HEK293 (cell line): ENCODE measurements around the gene RABEP2.
A peak's percentile ranks its signal among the peaks of the same experiment; 100 is the strongest.

ENCODE experiments used
- CTCF ChIA-PET: fragments of 350-600 bp; formaldehyde crosslinking; extraction: SDS; loops from one replicate; lab custom pipeline; 2021; ENCODE audit warnings: antibody characterized with exemption; lab: Yijun Ruan, JAX
- POLR2A ChIA-PET: fragments of 300-600 bp; formaldehyde crosslinking; extraction: SDS; loops from one replicate; lab custom pipeline; 2020; ENCODE audit warnings: antibody characterized with exemption, inconsistent platforms; lab: Yijun Ruan, JAX
- H3K27ac ChIP-seq: fragments of 200-500 bp; sonication (Bioruptor generic); 2 replicates; pipeline ENCODE4 v1.5.1; 2014; ENCODE audit warnings: low read depth, low read length, control low read depth, inconsistent platforms; ENCODE audit errors: extremely low read depth
- H3K36me3 ChIP-seq, 2 experiments: fragments of 200-500 bp in 1 of 2; sonication (Bioruptor generic) in 1 of 2; 1 replicate in 1 of 2; 2 replicates in 1 of 2; pipeline ENCODE4 v1.5.1; 2014 to 2017; ENCODE audit warnings: inconsistent platforms in 2 of 2, low read length in 2 of 2; ENCODE audit not compliant: control insufficient read depth in 2 of 2, insufficient read depth in 1 of 2
- H3K4me1 ChIP-seq: fragments of 200-500 bp; sonication (Bioruptor generic); 2 replicates; pipeline ENCODE4 v1.5.1; 2014; ENCODE audit warnings: mild to moderate bottlenecking, low read length, inconsistent platforms; ENCODE audit not compliant: control insufficient read depth, insufficient read depth
- H3K4me3 ChIP-seq: 2 replicates; pipeline ENCODE4 v1.5.1; 2011; ENCODE audit warnings: low read depth, mild to moderate bottlenecking, control low read depth, low read length, moderate library complexity
- H3K9me3 ChIP-seq: fragments of 200-500 bp; sonication (Bioruptor generic); 2 replicates; pipeline ENCODE4 v1.5.1; 2014; ENCODE audit warnings: low read depth, low read length, inconsistent platforms; ENCODE audit not compliant: control insufficient read depth, insufficient read depth
- ATF2 ChIP-seq: fragments of 450-650 bp; formaldehyde crosslinking; IDR thresholded peaks from 2 replicates; pipeline ENCODE4 v1.5.1; 2016; ENCODE audit warnings: missing biosample characterization, missing genetic modification characterization, low read depth
- FEZF1 ChIP-seq: fragments of 450-650 bp; formaldehyde crosslinking; IDR thresholded peaks from 2 replicates; pipeline ENCODE4 v1.5.1; 2016; ENCODE audit warnings: missing biosample characterization, missing genetic modification characterization
- GFI1B ChIP-seq: fragments of 450-650 bp; formaldehyde crosslinking; IDR thresholded peaks from 2 replicates; pipeline ENCODE4 v1.5.1; 2016; ENCODE audit warnings: missing biosample characterization, missing genetic modification characterization
- HOXA7 ChIP-seq: sonication (generic); formaldehyde crosslinking; IDR thresholded peaks from 2 replicates; pipeline ENCODE4 v1.8.1; 2022; ENCODE audit warnings: missing genetic modification reagents, borderline replicate concordance
- INSM2 ChIP-seq: fragments of 450-650 bp; formaldehyde crosslinking; IDR thresholded peaks from 2 replicates; pipeline ENCODE4 v1.5.1; 2016; ENCODE audit warnings: missing biosample characterization, missing genetic modification characterization
- KLF17 ChIP-seq: fragments of 450-650 bp; formaldehyde crosslinking; IDR thresholded peaks from 2 replicates; pipeline ENCODE4 v1.5.1; 2016; ENCODE audit warnings: missing biosample characterization, missing genetic modification characterization
- SP2 ChIP-seq: fragments of 450-650 bp; formaldehyde crosslinking; IDR thresholded peaks from 2 replicates; pipeline ENCODE4 v1.5.1; 2016; ENCODE audit warnings: missing biosample characterization, missing genetic modification characterization
- ZBTB20 ChIP-seq: fragments of 450-650 bp; formaldehyde crosslinking; IDR thresholded peaks from 2 replicates; pipeline ENCODE4 v1.5.1; 2016; ENCODE audit warnings: missing biosample characterization, missing genetic modification characterization
- ZBTB6 ChIP-seq: fragments of 450-650 bp; formaldehyde crosslinking; IDR thresholded peaks from 2 replicates; pipeline ENCODE4 v1.5.1; 2017; ENCODE audit warnings: missing biosample characterization, missing genetic modification characterization
- ZNF10 ChIP-seq: fragments of 450-650 bp; formaldehyde crosslinking; IDR thresholded peaks from 2 replicates; pipeline ENCODE4 v1.5.1; 2017; ENCODE audit warnings: missing biosample characterization, missing genetic modification characterization
- ZNF112 ChIP-seq: fragments of 450-650 bp; formaldehyde crosslinking; IDR thresholded peaks from 2 replicates; pipeline ENCODE4 v1.5.0; 2017; ENCODE audit warnings: missing biosample characterization, missing genetic modification characterization
- ZNF138 ChIP-seq: fragments of 450-650 bp; formaldehyde crosslinking; IDR thresholded peaks from 2 replicates; pipeline ENCODE4 v1.5.1; 2016; ENCODE audit warnings: missing biosample characterization, missing genetic modification characterization, borderline replicate concordance
- ZNF16 ChIP-seq: fragments of 450-650 bp; formaldehyde crosslinking; IDR thresholded peaks from 2 replicates; pipeline ENCODE4 v1.5.1; 2016; ENCODE audit warnings: low read depth, missing biosample characterization, missing genetic modification characterization
- ZNF169 ChIP-seq: fragments of 450-650 bp; formaldehyde crosslinking; IDR thresholded peaks from 2 replicates; pipeline ENCODE4 v1.5.1; 2016; ENCODE audit warnings: missing biosample characterization, missing genetic modification characterization
- ZNF274 ChIP-seq, 2 experiments: fragments of 200-500 bp in 1 of 2; fragments of 450-650 bp in 1 of 2; sonication (Bioruptor generic) in 1 of 2; formaldehyde crosslinking in 1 of 2; IDR thresholded peaks; 2 replicates each; pipeline versions ENCODE4 v1.5.1 to v1.6.1; 2014 to 2016; ENCODE audit warnings: borderline replicate concordance in 1 of 2, inconsistent platforms in 1 of 2, low read length in 1 of 2, missing biosample characterization in 1 of 2, missing genetic modification characterization in 1 of 2
- ZNF302 ChIP-seq: fragments of 450-650 bp; formaldehyde crosslinking; IDR thresholded peaks from 2 replicates; pipeline ENCODE4 v1.5.1; 2016; ENCODE audit warnings: missing biosample characterization, missing genetic modification characterization, low read depth
- ZNF324 ChIP-seq: fragments of 450-650 bp; formaldehyde crosslinking; IDR thresholded peaks from 2 replicates; pipeline ENCODE4 v1.5.1; 2016; ENCODE audit warnings: missing biosample characterization, missing genetic modification characterization
- ZNF354C ChIP-seq: fragments of 450-650 bp; formaldehyde crosslinking; IDR thresholded peaks from 2 replicates; pipeline ENCODE4 v1.5.1; 2016; ENCODE audit warnings: missing biosample characterization, missing genetic modification characterization, low read depth, borderline replicate concordance
- ZNF514 ChIP-seq: fragments of 450-650 bp; formaldehyde crosslinking; IDR thresholded peaks from 2 replicates; pipeline ENCODE4 v1.5.1; 2016; ENCODE audit warnings: missing biosample characterization, missing genetic modification characterization
- ZNF560 ChIP-seq: fragments of 450-650 bp; formaldehyde crosslinking; IDR thresholded peaks from 2 replicates; pipeline ENCODE4 v1.5.1; 2017; ENCODE audit warnings: missing biosample characterization, missing genetic modification characterization, borderline replicate concordance
- ZNF621 ChIP-seq: fragments of 450-650 bp; formaldehyde crosslinking; IDR thresholded peaks from 2 replicates; pipeline ENCODE4 v1.5.1; 2017; ENCODE audit warnings: missing biosample characterization, missing genetic modification characterization
- ZNF843 ChIP-seq: fragments of 450-650 bp; formaldehyde crosslinking; IDR thresholded peaks from 2 replicates; pipeline ENCODE4 v1.5.1; 2016; ENCODE audit warnings: missing biosample characterization, missing genetic modification characterization

RABEP2 gene

GRCh38 chr16:28898942-28899341, 26.1 kb downstream of the RABEP2 start:
- H3K9me3 ChIP-seq = no peaks in the 10 kb centered on the region
- H3K4me1 ChIP-seq = no peaks in the 10 kb centered on the region
- no peak overlapping the region for H3K27ac ChIP-seq
- no peak for TF ChIP-seq ZNF112 (tag by site-specific recombination)
- TF ChIP-seq ZNF354C = no peak
- TF ChIP-seq INSM2 = no peak
- no peak for TF ChIP-seq ZNF16 (tag by site-specific recombination)
- no peak for TF ChIP-seq KLF17 (tag by site-specific recombination)
- no peak for TF ChIP-seq ZBTB20
- TF ChIP-seq ZNF10 (tag by site-specific recombination) = no peak
- no peak for TF ChIP-seq ZNF302 (tag by site-specific recombination)
- TF ChIP-seq HOXA7 (CRISPR knock-in tag) = no peak
- no peak for TF ChIP-seq GFI1B (tag by site-specific recombination)
- no peak for TF ChIP-seq ZNF560 (tag by site-specific recombination)
- no peak for TF ChIP-seq ZNF621 (tag by site-specific recombination)
- no peak for TF ChIP-seq FEZF1 (tag by site-specific recombination)
- no peak for TF ChIP-seq ZNF169
- no peak for TF ChIP-seq ZNF514 (tag by site-specific recombination)
- TF ChIP-seq ZBTB6 (tag by site-specific recombination) = no peak
- no peak for TF ChIP-seq ZNF843 (tag by site-specific recombination)
- no peak for TF ChIP-seq ZNF138 (tag by site-specific recombination)
- no peak for TF ChIP-seq ATF2 (tag by site-specific recombination)
- no peak for TF ChIP-seq ZNF324
- H3K4me3 ChIP-seq = no peak overlapping the region
- peaks cover 0 to 19% of the 10 kb centered on the region in 2 experiments; a peak in 2 of 3 replicates for H3K36me3 ChIP-seq
- ChIA-PET CTCF (interaction anchor here (1.3 kb wide), 1 partner anchor 47 kb away, joined by 6 read pairs; no protein-coding TSS in a partner anchor), POLR2A (no interaction called here)

GRCh38 chr16:28898266-28898665, 26.8 kb downstream of the RABEP2 start:
- 0 out of 2 replicates have a peak, but pooled peaks have one; percentile 12 for TF ChIP-seq SP2
- no peak for TF ChIP-seq ZNF274 (IDR thresholded peaks at IDR 0.05; ENCODE audit: low read length)
- TF ChIP-seq ZNF274 (tag by site-specific recombination; IDR thresholded peaks at IDR 0.05; ENCODE audit: borderline replicate concordance) = no peak
- POLR2A ChIA-PET = no interaction called here
- Histone ChIP-seq H3K36me3 (peaks cover 0 to 19% of the 10 kb centered on the region in 2 experiments; a peak in 2 of 3 replicates), H3K4me3 (no peak overlapping the region), H3K4me1 (no peaks in the 10 kb centered on the region), H3K9me3 (no peaks in the 10 kb centered on the region), H3K27ac (no peak overlapping the region)
- CTCF ChIA-PET = no interaction called here
